Measurements from ENCODE around the gene AGAP1. TPM values are rescaled to one million over a fixed set of nuclear protein-coding genes. Genes with fewer than 3 reads are reported as not detected.
"Not testable (repeated sequence)": the region's sequence is repeated elsewhere in the genome, so short reads cannot be mapped to it uniquely, and the experiment has no call there.

AGAP1 gene
- total and polyA plus RNA-seq, 10 donors = 1.1 to 26.6 (median 11.3) TPM

GRCh38 chr2:235762832-235763598 is 269.2 kb downstream of the AGAP1 start:
- Histone ChIP-seq H3K27me3 (replicated peaks in 1 of 7) (no peaks in the 10 kb centered on the region), H3K27ac (no peak overlapping the region), H3K9me3 (no peaks in the 10 kb centered on the region), H3K4me3 (no peak overlapping the region), H3K36me3 (peaks cover 0 to 6% (median 0%) of the 10 kb centered on the region in 6 donors), H3K4me1 (peaks cover 0 to 3% (median 0%) of the 10 kb centered on the region in 6 donors)
- no peak for DNase-seq
- TF ChIP-seq POLR2A (IDR thresholded peaks at IDR 0.05) (no peak), CTCF (IDR thresholded peaks at IDR 0.05 in 8 of 11, conservative IDR thresholded peaks at IDR 0.05 in 3 of 11) (no peak), POLR2AphosphoS5 (IDR thresholded peaks at IDR 0.05) (no peak)
- WGBS, 5 donors = 70 to 93% (median 84%) methylated on average over 20 of the region's 20 CpGs
- intact Hi-C loops (cut with DNase I; ENCODE audit: low total_unique reads) = no loop called here

- Histone ChIP-seq H3K36me3 (peaks cover 0 to 6% (median 0%) of the 10 kb centered on the region in 6 donors), H3K4me3 (no peak overlapping the region), H3K9me3 (no peaks in the 10 kb centered on the region), H3K27me3 (replicated peaks in 1 of 7) (no peaks in the 10 kb centered on the region), H3K4me1 (peaks cover 0 to 3% (median 0%) of the 10 kb centered on the region in 6 donors), H3K27ac (no peak overlapping the region)
- DNase-seq = no peak
- TF ChIP-seq CTCF (IDR thresholded peaks at IDR 0.05 in 8 of 11, conservative IDR thresholded peaks at IDR 0.05 in 3 of 11) (no peak), POLR2A (IDR thresholded peaks at IDR 0.05) (no peak), POLR2AphosphoS5 (IDR thresholded peaks at IDR 0.05) (no peak)
- intact Hi-C loops (cut with DNase I; ENCODE audit: low total_unique reads) = no loop called here
- WGBS, 5 donors = 91 to 96% (median 95%) methylated on average over 20 of the region's 20 CpGs
These were observed 270.0 kb downstream of the AGAP1 start for GRCh38 chr2:235763816-235764215.

- H3K4me1 ChIP-seq, H3K4me3 ChIP-seq: not testable (repeated sequence)
These were observed 270.6 kb downstream of the AGAP1 start for GRCh38 chr2:235764478-235764877.

GRCh38 chr2:235765181-235765820 is 271.5 kb downstream of the AGAP1 start:
- Histone ChIP-seq H3K27ac (no peak overlapping the region), H3K36me3 (peaks cover 0 to 6% (median 0%) of the 10 kb centered on the region in 6 donors), H3K4me1 (peaks cover 0 to 3% (median 0%) of the 10 kb centered on the region in 6 donors), H3K27me3 (replicated peaks in 1 of 7) (no peaks in the 10 kb centered on the region), H3K9me3 (no peaks in the 10 kb centered on the region), H3K4me3 (no peak overlapping the region)
- intact Hi-C loops (cut with DNase I; ENCODE audit: low total_unique reads) = no loop called here
- no peak for TF ChIP-seq CTCF (IDR thresholded peaks at IDR 0.05 in 8 of 11, conservative IDR thresholded peaks at IDR 0.05 in 3 of 11)
- TF ChIP-seq POLR2A (IDR thresholded peaks at IDR 0.05) = no peak
- no peak for TF ChIP-seq POLR2AphosphoS5 (IDR thresholded peaks at IDR 0.05)
- 87 to 93% (median 90%) methylated on average over 23 to 30 of the region's 30 CpGs for WGBS, 5 donors
- no peak for DNase-seq

More at GRCh38 chr2:235764478-235764877, 270.6 kb downstream of the AGAP1 start:
- intact Hi-C loops (cut with DNase I; ENCODE audit: low total_unique reads); H3K27me3 ChIP-seq (replicated peaks in 1 of 7); H3K9me3 ChIP-seq; DNase-seq; H3K27ac ChIP-seq; H3K36me3 ChIP-seq: not testable (repeated sequence)
- WGBS, 5 donors = 87 to 94% (median 92%) methylated on average over 4 to 19 of the region's 19 CpGs

Data from spleen (tissue), 11 donors.